ENCODE measurements around the gene ZNF213.
"Not testable (repeated sequence)": the region's sequence is repeated elsewhere in the genome, so short reads cannot be mapped to it uniquely, and the experiment has no call there.

The ZNF213 gene

GRCh38 chr16:3148256-3149192 is 13.7 kb downstream of the ZNF213 start:
- DNase-seq (ENCODE audit: low spot score) = no peak

GRCh38 chr16:3149193-3149530 is 14.3 kb downstream of the ZNF213 start:
- DNase-seq (ENCODE audit: low spot score) = no peak

GRCh38 chr16:3149630-3150345 is 15.0 kb downstream of the ZNF213 start:
- peak; percentile 75 for DNase-seq (ENCODE audit: low spot score)

- peak; percentile 99 for DNase-seq (ENCODE audit: low spot score)
Observed at GRCh38 chr16:3150346-3151218, 15.8 kb downstream of the ZNF213 start.

- DNase-seq (ENCODE audit: low spot score) = no peak
Observed at GRCh38 chr16:3152027-3152276, 17.1 kb downstream of the ZNF213 start.

- peak; percentile 76 for DNase-seq (ENCODE audit: low spot score)
Observed at GRCh38 chr16:3152277-3152990, 17.6 kb downstream of the ZNF213 start.

GRCh38 chr16:3152991-3153368 is 18.2 kb downstream of the ZNF213 start:
- DNase-seq (ENCODE audit: low spot score) = no peak

- no peak for DNase-seq (ENCODE audit: low spot score)
Observed at GRCh38 chr16:3155181-3155580, 20.4 kb downstream of the ZNF213 start.

- no peak for DNase-seq (ENCODE audit: low spot score)
Observed at GRCh38 chr16:3155972-3156371, 21.1 kb downstream of the ZNF213 start.

- peak; percentile 77 for DNase-seq (ENCODE audit: low spot score)
Observed at GRCh38 chr16:3157229-3158025, 22.6 kb downstream of the ZNF213 start.

GRCh38 chr16:3158026-3158509 is 23.2 kb downstream of the ZNF213 start:
- no peak for DNase-seq (ENCODE audit: low spot score)

GRCh38 chr16:3158510-3159314 is 23.9 kb downstream of the ZNF213 start:
- DNase-seq (ENCODE audit: low spot score) = peak; percentile 94

- no peak for DNase-seq (ENCODE audit: low spot score)
Observed at GRCh38 chr16:3161235-3162018, 26.6 kb downstream of the ZNF213 start.

- no peak for DNase-seq (ENCODE audit: low spot score)
Observed at GRCh38 chr16:3164121-3164991, 29.5 kb downstream of the ZNF213 start.

- DNase-seq (ENCODE audit: low spot score) = no peak
Observed at GRCh38 chr16:3165111-3165822, 30.4 kb downstream of the ZNF213 start.

GRCh38 chr16:3166505-3166886 is 31.7 kb downstream of the ZNF213 start:
- DNase-seq (ENCODE audit: low spot score) = no peak

GRCh38 chr16:3168729-3169128 is 33.9 kb downstream of the ZNF213 start:
- DNase-seq (ENCODE audit: low spot score) = not testable (repeated sequence)

Data from AG08396 (cell line).